GM23248 (cell line): ENCODE data around the gene DAPK1.

Experiments
- EZH2 ChIP-seq: fragments of 200-600 bp; sonication (generic); IDR thresholded peaks from 2 replicates; pipeline ENCODE4 v1.6.1; 2018; ENCODE audit warnings: antibody characterized with exemption, mild to moderate bottlenecking; ENCODE audit not compliant: insufficient read depth, poor library complexity, severe bottlenecking
- EZH2phosphoT487 ChIP-seq: fragments of 200-600 bp; sonication (generic); IDR thresholded peaks from 2 replicates; pipeline ENCODE4 v1.6.1; 2018; ENCODE audit warnings: antibody characterized with exemption, moderate library complexity, mild to moderate bottlenecking, low read depth; ENCODE audit not compliant: insufficient read depth

DNA sequence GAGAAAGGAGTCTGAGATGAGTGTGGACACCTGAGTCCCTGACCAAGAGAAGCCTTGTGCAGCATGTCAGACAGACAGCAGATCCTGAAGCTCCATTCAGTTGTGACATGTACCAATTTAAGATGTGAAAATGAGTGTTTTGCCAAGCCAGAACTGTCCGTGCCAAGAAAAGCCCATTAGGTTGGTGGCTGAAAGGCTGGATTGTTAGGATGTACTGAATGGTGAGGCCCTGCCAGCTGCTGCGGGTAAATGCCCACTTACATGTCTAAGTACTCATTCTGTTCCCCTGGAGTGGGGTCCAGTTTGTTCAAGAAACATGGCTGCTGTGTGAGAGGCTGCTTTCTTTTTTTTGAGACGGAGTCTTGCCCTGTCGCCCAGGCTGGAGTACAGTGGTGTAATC, 14.6 kb downstream of the DAPK1 start:
- TF ChIP-seq EZH2phosphoT487 (no peak), EZH2 (no peak)
